ENCODE results near the gene NIT2. TPM values are rescaled to one million over a fixed set of nuclear protein-coding genes. Genes with fewer than 3 reads are reported as not detected.

Gene NIT2
- polyA plus RNA-seq, 1 donor = 78.8 TPM

- Histone ChIP-seq H3K4me3 (ENCODE audit: low read length) (no peak overlapping the region), H3K27me3 (ENCODE audit: control insufficient read depth, insufficient read depth, low read length) (no peaks in the 10 kb centered on the region), H3K4me1 (ENCODE audit: control insufficient read depth, insufficient read depth, low read length) (no peaks in the 10 kb centered on the region), H3K9me3 (ENCODE audit: control insufficient read depth, low read depth, low read length) (no peaks in the 10 kb centered on the region), H3K36me3 (ENCODE audit: control insufficient read depth, insufficient read depth, low read length) (peaks cover 34% of the 10 kb centered on the region), H3K27ac (ENCODE audit: low read length) (no peak overlapping the region)
- 100% methylated on average over 1 of the region's 4 CpGs for WGBS (ENCODE audit: insufficient coverage, low lambda C conversion rate)
- DNase-seq = no peak
These were observed 26.4 kb downstream of the NIT2 start for GRCh38 chr3:100360757-100361496.

- H3K27me3 ChIP-seq (ENCODE audit: control insufficient read depth, insufficient read depth, low read length) = no peaks in the 10 kb centered on the region
- H3K9me3 ChIP-seq (ENCODE audit: control insufficient read depth, low read depth, low read length) = no peaks in the 10 kb centered on the region
- peaks cover 39% of the 10 kb centered on the region for H3K36me3 ChIP-seq (ENCODE audit: control insufficient read depth, insufficient read depth, low read length)
- H3K27ac ChIP-seq (ENCODE audit: low read length) = no peak overlapping the region
- no CpG with 5 or more reads among the region's 1 CpG for WGBS (ENCODE audit: insufficient coverage, low lambda C conversion rate)
- DNase-seq = no peak
- H3K4me3 ChIP-seq (ENCODE audit: low read length) = no peak overlapping the region
- no peaks in the 10 kb centered on the region for H3K4me1 ChIP-seq (ENCODE audit: control insufficient read depth, insufficient read depth, low read length)
These were observed 27.3 kb downstream of the NIT2 start for GRCh38 chr3:100361897-100362296.

- 100% methylated on average over 1 of the region's 3 CpGs for WGBS (ENCODE audit: insufficient coverage, low lambda C conversion rate)
- Histone ChIP-seq H3K4me1 (ENCODE audit: control insufficient read depth, insufficient read depth, low read length) (no peaks in the 10 kb centered on the region), H3K4me3 (ENCODE audit: low read length) (no peak overlapping the region), H3K27ac (ENCODE audit: low read length) (no peak overlapping the region), H3K9me3 (ENCODE audit: control insufficient read depth, low read depth, low read length) (no peaks in the 10 kb centered on the region), H3K36me3 (ENCODE audit: control insufficient read depth, insufficient read depth, low read length) (peaks cover 54% of the 10 kb centered on the region), H3K27me3 (ENCODE audit: control insufficient read depth, insufficient read depth, low read length) (no peaks in the 10 kb centered on the region)
- DNase-seq = no peak
These were observed 29.9 kb downstream of the NIT2 start for GRCh38 chr3:100364421-100364820.

GRCh38 chr3:100366424-100366823 is 31.9 kb downstream of the NIT2 start:
- peaks cover 60% of the 10 kb centered on the region for H3K36me3 ChIP-seq (ENCODE audit: control insufficient read depth, insufficient read depth, low read length)
- H3K27ac ChIP-seq (ENCODE audit: low read length) = no peak overlapping the region
- no peaks in the 10 kb centered on the region for H3K9me3 ChIP-seq (ENCODE audit: control insufficient read depth, low read depth, low read length)
- no peak overlapping the region for H3K4me3 ChIP-seq (ENCODE audit: low read length)
- DNase-seq = no peak
- no peaks in the 10 kb centered on the region for H3K27me3 ChIP-seq (ENCODE audit: control insufficient read depth, insufficient read depth, low read length)
- no peaks in the 10 kb centered on the region for H3K4me1 ChIP-seq (ENCODE audit: control insufficient read depth, insufficient read depth, low read length)
- WGBS (ENCODE audit: insufficient coverage, low lambda C conversion rate) = 100% methylated on average over 2 of the region's 2 CpGs

- Histone ChIP-seq H3K27me3 (ENCODE audit: control insufficient read depth, insufficient read depth, low read length) (no peaks in the 10 kb centered on the region), H3K9me3 (ENCODE audit: control insufficient read depth, low read depth, low read length) (no peaks in the 10 kb centered on the region), H3K4me3 (ENCODE audit: low read length) (no peak overlapping the region), H3K27ac (ENCODE audit: low read length) (no peak overlapping the region), H3K36me3 (ENCODE audit: control insufficient read depth, insufficient read depth, low read length) (peaks cover 63% of the 10 kb centered on the region), H3K4me1 (ENCODE audit: control insufficient read depth, insufficient read depth, low read length) (no peaks in the 10 kb centered on the region)
- WGBS (ENCODE audit: insufficient coverage, low lambda C conversion rate) = 100% methylated on average over 3 of the region's 8 CpGs
- no peak for DNase-seq
These were observed 33.9 kb downstream of the NIT2 start for GRCh38 chr3:100368441-100368840.

GRCh38 chr3:100370756-100371155 is 36.2 kb downstream of the NIT2 start:
- H3K27ac ChIP-seq (ENCODE audit: low read length) = no peak overlapping the region
- H3K4me3 ChIP-seq (ENCODE audit: low read length) = no peak overlapping the region
- H3K4me1 ChIP-seq (ENCODE audit: control insufficient read depth, insufficient read depth, low read length) = no peaks in the 10 kb centered on the region
- no peaks in the 10 kb centered on the region for H3K27me3 ChIP-seq (ENCODE audit: control insufficient read depth, insufficient read depth, low read length)
- WGBS (ENCODE audit: insufficient coverage, low lambda C conversion rate) = no CpG with 5 or more reads among the region's 1 CpG
- H3K9me3 ChIP-seq (ENCODE audit: control insufficient read depth, low read depth, low read length) = no peaks in the 10 kb centered on the region
- no peak for DNase-seq
- peaks cover 56% of the 10 kb centered on the region for H3K36me3 ChIP-seq (ENCODE audit: control insufficient read depth, insufficient read depth, low read length)

- H3K4me1 ChIP-seq (ENCODE audit: control insufficient read depth, insufficient read depth, low read length) = no peaks in the 10 kb centered on the region
- H3K9me3 ChIP-seq (ENCODE audit: control insufficient read depth, low read depth, low read length) = no peaks in the 10 kb centered on the region
- no peak for DNase-seq
- peaks cover 56% of the 10 kb centered on the region for H3K36me3 ChIP-seq (ENCODE audit: control insufficient read depth, insufficient read depth, low read length)
- no peak overlapping the region for H3K27ac ChIP-seq (ENCODE audit: low read length)
- H3K4me3 ChIP-seq (ENCODE audit: low read length) = no peak overlapping the region
- H3K27me3 ChIP-seq (ENCODE audit: control insufficient read depth, insufficient read depth, low read length) = no peaks in the 10 kb centered on the region
These were observed 40.0 kb downstream of the NIT2 start for GRCh38 chr3:100374521-100374920.

- no peak for DNase-seq
- WGBS (ENCODE audit: insufficient coverage, low lambda C conversion rate) = 80% methylated on average over 1 of the region's 4 CpGs
- Histone ChIP-seq H3K27me3 (ENCODE audit: control insufficient read depth, insufficient read depth, low read length) (no peaks in the 10 kb centered on the region), H3K4me3 (ENCODE audit: low read length) (no peak overlapping the region), H3K4me1 (ENCODE audit: control insufficient read depth, insufficient read depth, low read length) (no peaks in the 10 kb centered on the region), H3K27ac (ENCODE audit: low read length) (no peak overlapping the region), H3K36me3 (ENCODE audit: control insufficient read depth, insufficient read depth, low read length) (peaks cover 58% of the 10 kb centered on the region), H3K9me3 (ENCODE audit: control insufficient read depth, low read depth, low read length) (no peaks in the 10 kb centered on the region)
These were observed 41.7 kb downstream of the NIT2 start for GRCh38 chr3:100376301-100376700.

- Histone ChIP-seq H3K36me3 (ENCODE audit: control insufficient read depth, insufficient read depth, low read length) (peaks cover 34% of the 10 kb centered on the region), H3K4me3 (ENCODE audit: low read length) (no peak overlapping the region), H3K4me1 (ENCODE audit: control insufficient read depth, insufficient read depth, low read length) (peaks cover 12% of the 10 kb centered on the region), H3K27me3 (ENCODE audit: control insufficient read depth, insufficient read depth, low read length) (no peaks in the 10 kb centered on the region), H3K9me3 (ENCODE audit: control insufficient read depth, low read depth, low read length) (peaks cover 13% of the 10 kb centered on the region), H3K27ac (ENCODE audit: low read length) (no peak overlapping the region)
- DNase-seq = no peak
- WGBS (ENCODE audit: insufficient coverage, low lambda C conversion rate) = 77% methylated on average over 6 of the region's 8 CpGs
These were observed 50.4 kb downstream of the NIT2 start for GRCh38 chr3:100384733-100385525.

- Histone ChIP-seq H3K4me1 (ENCODE audit: control insufficient read depth, insufficient read depth, low read length) (peaks cover 12% of the 10 kb centered on the region), H3K9me3 (ENCODE audit: control insufficient read depth, low read depth, low read length) (peaks cover 13% of the 10 kb centered on the region), H3K4me3 (ENCODE audit: low read length) (no peak overlapping the region), H3K27ac (ENCODE audit: low read length) (peak overlapping the region; percentile 44), H3K27me3 (ENCODE audit: control insufficient read depth, insufficient read depth, low read length) (no peaks in the 10 kb centered on the region), H3K36me3 (ENCODE audit: control insufficient read depth, insufficient read depth, low read length) (peaks cover 24% of the 10 kb centered on the region)
- peak in 1 of 2 donors; percentile 51 for DNase-seq
These were observed 52.0 kb downstream of the NIT2 start for GRCh38 chr3:100386437-100387074.
